Trophoblast cell (in vitro differentiated cells and primary cell): ENCODE measurements around the gene TBC1D7.

Experiments used
- DNase-seq, 2 donors: peaks; one replicate each; pipeline ENCODE4 v3.0.0-alpha.2; 2016
- H2AFZ ChIP-seq: 2 replicates; pipeline ENCODE4 v1.6.1; 2013; ENCODE audit warnings: low read length, moderate library complexity, mild to moderate bottlenecking; ENCODE audit not compliant: insufficient read depth, poor library complexity
- H2AK5ac ChIP-seq: 2 replicates; pipeline ENCODE4 v1.6.1; 2013; ENCODE audit warnings: mild to moderate bottlenecking, low read length
- H2BK120ac ChIP-seq: 2 replicates; pipeline ENCODE4 v1.6.1; 2013; ENCODE audit warnings: low read length, mild to moderate bottlenecking, moderate library complexity; ENCODE audit not compliant: insufficient read depth, poor library complexity
- H2BK12ac ChIP-seq: 2 replicates; pipeline ENCODE4 v1.6.1; 2013; ENCODE audit warnings: mild to moderate bottlenecking, low read length, moderate library complexity
- H2BK5ac ChIP-seq: 2 replicates; pipeline ENCODE4 v1.6.1; 2013; ENCODE audit warnings: low read length, low read depth, moderate library complexity, mild to moderate bottlenecking; ENCODE audit not compliant: poor library complexity
- H3K14ac ChIP-seq: 2 replicates; pipeline ENCODE4 v1.6.1; 2013; ENCODE audit warnings: mild to moderate bottlenecking, low read length
- H3K18ac ChIP-seq: 2 replicates; pipeline ENCODE4 v1.6.1; 2013; ENCODE audit warnings: mild to moderate bottlenecking, low read length
- H3K23ac ChIP-seq: 2 replicates; pipeline ENCODE4 v1.6.1; 2013; ENCODE audit warnings: low read length
- H3K27ac ChIP-seq: 2 replicates; pipeline ENCODE4 v1.5.1; 2013; ENCODE audit warnings: low read depth, mild to moderate bottlenecking, inconsistent platforms, low read length, moderate library complexity
- H3K27me3 ChIP-seq: 2 replicates; pipeline ENCODE4 v1.6.1; 2013; ENCODE audit warnings: inconsistent platforms, mild to moderate bottlenecking, low read length, moderate library complexity; ENCODE audit not compliant: insufficient read depth
- H3K36me3 ChIP-seq, 2 experiments: 1 replicate in 1 of 2; 2 replicates in 1 of 2; pipeline ENCODE4 v1.6.1; 2013; ENCODE audit warnings: low read length in 2 of 2, mild to moderate bottlenecking in 2 of 2, moderate library complexity in 1 of 2; ENCODE audit not compliant: insufficient read depth in 2 of 2, control insufficient read depth in 1 of 2
- H3K4ac ChIP-seq: 2 replicates; pipeline ENCODE4 v1.6.1; 2013; ENCODE audit warnings: low read depth, mild to moderate bottlenecking, low read length, moderate library complexity
- H3K4me1 ChIP-seq, 2 experiments: 1 replicate in 1 of 2; 2 replicates in 1 of 2; pipeline ENCODE4 v1.6.1; 2013; ENCODE audit warnings: low read length in 2 of 2, mild to moderate bottlenecking in 2 of 2, moderate library complexity in 1 of 2; ENCODE audit not compliant: insufficient read depth in 2 of 2, control insufficient read depth in 1 of 2
- H3K4me2 ChIP-seq: 2 replicates; pipeline ENCODE4 v1.6.1; 2013; ENCODE audit warnings: inconsistent platforms, mild to moderate bottlenecking, low read length, moderate library complexity
- H3K4me3 ChIP-seq: 2 replicates; pipeline ENCODE4 v1.5.1; 2013; ENCODE audit warnings: mild to moderate bottlenecking, low read depth, low read length, inconsistent platforms
- H3K79me1 ChIP-seq: one replicate; pipeline ENCODE4 v1.6.1; 2013; ENCODE audit warnings: low read length
- H3K79me2 ChIP-seq: 2 replicates; pipeline ENCODE4 v1.6.1; 2013; ENCODE audit warnings: low read length, mild to moderate bottlenecking; ENCODE audit not compliant: control insufficient read depth, insufficient read depth, poor library complexity
- H3K9ac ChIP-seq: 2 replicates; pipeline ENCODE4 v1.6.1; 2013; ENCODE audit warnings: mild to moderate bottlenecking, low read length
- H3K9me3 ChIP-seq: 2 replicates; pipeline ENCODE4 v1.6.1; 2013; ENCODE audit warnings: low read depth, mild to moderate bottlenecking, control low read depth, inconsistent platforms, low read length; ENCODE audit not compliant: insufficient read depth
- H4K12ac ChIP-seq: 2 replicates; pipeline ENCODE4 v1.6.1; 2013; ENCODE audit warnings: low read depth, mild to moderate bottlenecking, low read length, moderate library complexity
- H4K8ac ChIP-seq: 2 replicates; pipeline ENCODE4 v1.6.1; 2013; ENCODE audit warnings: low read depth, mild to moderate bottlenecking, low read length, moderate library complexity
- H4K91ac ChIP-seq: one replicate; pipeline ENCODE4 v1.6.1; 2013; ENCODE audit warnings: low read depth, mild to moderate bottlenecking, low read length, moderate library complexity
- WGBS: extraction: QIAGEN DNeasy Blood & Tissue Kit; methylation state at CpG from one replicate; pipeline ENCODE4 v1.1.7; 2013; ENCODE audit warnings: missing lambda C conversion rate; ENCODE audit not compliant: insufficient read length, insufficient coverage; ENCODE audit errors: extremely low coverage; 5-methylcytosine and 5-hydroxymethylcytosine counted together

Gene TBC1D7

GRCh38 chr6:13297391-13297790 is 30.9 kb downstream of the TBC1D7 start:
- Histone ChIP-seq H3K27ac (no peak overlapping the region), H4K8ac (no peak overlapping the region), H3K9ac (no peak overlapping the region), H2BK120ac (no peak overlapping the region), H3K4me3 (no peak overlapping the region), H3K4ac (no peak overlapping the region), H3K14ac (no peak overlapping the region), H3K79me1 (no peaks in the 10 kb centered on the region), H3K4me1 (peaks cover 0 to 2% of the 10 kb centered on the region in 2 experiments), H2AK5ac (no peak overlapping the region), H3K79me2 (no peaks in the 10 kb centered on the region), H3K9me3 (no peaks in the 10 kb centered on the region), H4K12ac (no peak overlapping the region), H3K36me3 (peaks cover 45 to 58% of the 10 kb centered on the region in 2 experiments), H2AFZ (no peak overlapping the region), H4K91ac (no peak overlapping the region), H3K4me2 (no peak overlapping the region), H3K18ac (no peak overlapping the region), H2BK12ac (no peak overlapping the region), H3K23ac (no peak overlapping the region), H3K27me3 (no peaks in the 10 kb centered on the region), H2BK5ac (no peak overlapping the region)
- no peak for DNase-seq
- WGBS = no CpG with 5 or more reads among the region's 5 CpGs

GRCh38 chr6:13296536-13296997 is 31.8 kb downstream of the TBC1D7 start:
- H3K4me3 ChIP-seq = no peak overlapping the region
- H2BK12ac ChIP-seq = no peak overlapping the region
- no peak overlapping the region for H3K4ac ChIP-seq
- peaks cover 43 to 55% of the 10 kb centered on the region in 2 experiments for H3K36me3 ChIP-seq
- no peak overlapping the region for H4K91ac ChIP-seq
- no CpG with 5 or more reads among the region's 9 CpGs for WGBS
- no peak overlapping the region for H2BK120ac ChIP-seq
- H3K27me3 ChIP-seq = no peaks in the 10 kb centered on the region
- DNase-seq = no peak
- H3K18ac ChIP-seq = no peak overlapping the region
- no peak overlapping the region for H3K23ac ChIP-seq
- no peaks in the 10 kb centered on the region for H3K79me1 ChIP-seq
- H4K8ac ChIP-seq = no peak overlapping the region
- no peak overlapping the region for H4K12ac ChIP-seq
- no peak overlapping the region for H3K14ac ChIP-seq
- no peaks in the 10 kb centered on the region for H3K9me3 ChIP-seq
- H3K9ac ChIP-seq = no peak overlapping the region
- H3K4me2 ChIP-seq = no peak overlapping the region
- H2AFZ ChIP-seq = no peak overlapping the region
- no peak overlapping the region for H2BK5ac ChIP-seq
- no peaks in the 10 kb centered on the region for H3K79me2 ChIP-seq
- no peak overlapping the region for H3K27ac ChIP-seq
- H2AK5ac ChIP-seq = no peak overlapping the region
- no peaks in the 10 kb centered on the region for H3K4me1 ChIP-seq

- no peak overlapping the region for H2BK5ac ChIP-seq
- H3K4ac ChIP-seq = no peak overlapping the region
- peaks cover 41 to 54% of the 10 kb centered on the region in 2 experiments for H3K36me3 ChIP-seq
- no peaks in the 10 kb centered on the region for H3K79me2 ChIP-seq
- H3K23ac ChIP-seq = no peak overlapping the region
- no CpG with 5 or more reads among the region's 11 CpGs for WGBS
- H2AK5ac ChIP-seq = no peak overlapping the region
- H3K4me1 ChIP-seq = no peaks in the 10 kb centered on the region
- no peak overlapping the region for H3K4me2 ChIP-seq
- no peak overlapping the region for H3K9ac ChIP-seq
- no peaks in the 10 kb centered on the region for H3K9me3 ChIP-seq
- H4K12ac ChIP-seq = no peak overlapping the region
- no peak overlapping the region for H4K8ac ChIP-seq
- no peak overlapping the region for H2BK12ac ChIP-seq
- no peak overlapping the region for H3K27ac ChIP-seq
- no peak overlapping the region for H4K91ac ChIP-seq
- no peaks in the 10 kb centered on the region for H3K27me3 ChIP-seq
- H2BK120ac ChIP-seq = no peak overlapping the region
- H3K79me1 ChIP-seq = no peaks in the 10 kb centered on the region
- no peak for DNase-seq
- H2AFZ ChIP-seq = no peak overlapping the region
- no peak overlapping the region for H3K18ac ChIP-seq
- peak overlapping the region; percentile 10 for H3K4me3 ChIP-seq
- H3K14ac ChIP-seq = no peak overlapping the region
Observed at GRCh38 chr6:13295576-13295975, 32.8 kb downstream of the TBC1D7 start.

GRCh38 chr6:13294499-13295069 is 33.8 kb downstream of the TBC1D7 start:
- no peak for DNase-seq
- no peak overlapping the region for H3K14ac ChIP-seq
- no peak overlapping the region for H4K91ac ChIP-seq
- H3K79me1 ChIP-seq = no peaks in the 10 kb centered on the region
- peaks cover 36 to 45% of the 10 kb centered on the region in 2 experiments for H3K36me3 ChIP-seq
- H3K23ac ChIP-seq = no peak overlapping the region
- no peaks in the 10 kb centered on the region for H3K27me3 ChIP-seq
- no peak overlapping the region for H2BK12ac ChIP-seq
- H2AK5ac ChIP-seq = no peak overlapping the region
- no peak overlapping the region for H4K12ac ChIP-seq
- H3K9me3 ChIP-seq = no peaks in the 10 kb centered on the region
- no peaks in the 10 kb centered on the region for H3K4me1 ChIP-seq
- no peak overlapping the region for H2BK5ac ChIP-seq
- no peak overlapping the region for H3K4ac ChIP-seq
- H4K8ac ChIP-seq = no peak overlapping the region
- no CpG with 5 or more reads among the region's 13 CpGs for WGBS
- no peak overlapping the region for H3K4me3 ChIP-seq
- no peak overlapping the region for H3K4me2 ChIP-seq
- no peak overlapping the region for H3K27ac ChIP-seq
- no peaks in the 10 kb centered on the region for H3K79me2 ChIP-seq
- H2AFZ ChIP-seq = no peak overlapping the region
- no peak overlapping the region for H3K9ac ChIP-seq
- H2BK120ac ChIP-seq = no peak overlapping the region
- no peak overlapping the region for H3K18ac ChIP-seq
